Activated CD4-positive, alpha-beta T cell treated with anti-CD3 and anti-CD28 coated beads, Interleukin-2, amount 10 ng/mL, durations not matched to agents 7 days and 5 days (primary cell): ENCODE measurements around the gene GPRASP3. TPM values are rescaled to one million over a fixed set of nuclear protein-coding genes. Genes with fewer than 3 reads are reported as not detected.
"Not testable (repeated sequence)": the region's sequence is repeated elsewhere in the genome, so short reads cannot be mapped to it uniquely, and the experiment has no call there.

ENCODE experiments used
- CTCF ChIA-PET: fragments of 350-600 bp; sonication (Branson Sonifier 250); formaldehyde crosslinking; loops from one replicate; lab custom pipeline; 2021; ENCODE audit warnings: antibody characterized with exemption; lab: Charles Lee
- POLR2A ChIA-PET: fragments of 350-600 bp; sonication (Branson Sonifier 250); formaldehyde crosslinking; loops from one replicate; lab custom pipeline; 2021; ENCODE audit warnings: antibody characterized with exemption; lab: Charles Lee
- DNase-seq: peaks from one replicate; pipeline ENCODE4 v3.0.0-alpha.2; 2020
- H3K27ac Mint-ChIP-seq: one replicate; pipeline ENCODE4 v1.8.0; 2021; ENCODE audit warnings: mild to moderate bottlenecking, moderate library complexity, mixed read lengths
- H3K27me3 Mint-ChIP-seq: one replicate; pipeline ENCODE4 v1.8.0; 2021; ENCODE audit warnings: mixed read lengths
- H3K36me3 Mint-ChIP-seq: one replicate; pipeline ENCODE4 v1.8.0; 2021; ENCODE audit warnings: low read depth, mixed read lengths
- H3K4me1 Mint-ChIP-seq: one replicate; pipeline ENCODE4 v1.8.0; 2021; ENCODE audit warnings: mixed read lengths
- H3K4me3 Mint-ChIP-seq: one replicate; pipeline ENCODE4 v1.8.0; 2021; ENCODE audit warnings: mild to moderate bottlenecking, moderate library complexity, mixed read lengths
- H3K9me3 Mint-ChIP-seq: one replicate; pipeline ENCODE4 v1.8.0; 2021; ENCODE audit warnings: mixed read lengths
- total RNA-seq, 2 experiments: library from RNA; stranded (reverse); gene quantifications; one replicate each; pipeline ENCODE4 v1.2.3, GENCODE V29; 2021

The GPRASP3 gene
- total RNA-seq, 2 experiments from 2014 or later: 1.2 to 1.4 TPM

GRCh38 chrX:102714994-102715393, 5.5 kb upstream of the GPRASP3 start:
- Mint-ChIP-seq H3K4me3 (no peak overlapping the region), H3K27me3 (peaks cover 15% of the 10 kb centered on the region), H3K36me3 (no peaks in the 10 kb centered on the region), H3K9me3 (no peaks in the 10 kb centered on the region), H3K4me1 (peaks cover 5% of the 10 kb centered on the region), H3K27ac (no peak overlapping the region)
- no peak for DNase-seq
- ChIA-PET CTCF (no interaction called here), POLR2A (no interaction called here)

GRCh38 chrX:102715967-102716366, 4.6 kb upstream of the GPRASP3 start:
- H3K4me1 Mint-ChIP-seq: peaks cover 14% of the 10 kb centered on the region
- POLR2A ChIA-PET: no interaction called here
- no peak overlapping the region for H3K27ac Mint-ChIP-seq
- CTCF ChIA-PET: no interaction called here
- H3K36me3 Mint-ChIP-seq: no peaks in the 10 kb centered on the region
- no peak for DNase-seq
- peaks cover 8% of the 10 kb centered on the region for H3K27me3 Mint-ChIP-seq
- no peak overlapping the region for H3K4me3 Mint-ChIP-seq
- no peaks in the 10 kb centered on the region for H3K9me3 Mint-ChIP-seq

GRCh38 chrX:102721169-102721506, 595 bp downstream of the GPRASP3 start:
- H3K9me3 Mint-ChIP-seq, DNase-seq, H3K36me3 Mint-ChIP-seq, CTCF ChIA-PET, POLR2A ChIA-PET, H3K27me3 Mint-ChIP-seq: not testable (repeated sequence)
- peak overlapping the region; percentile 77 for H3K4me3 Mint-ChIP-seq
- H3K27ac Mint-ChIP-seq: peak overlapping the region; percentile 88
- peaks cover 12% of the 10 kb centered on the region for H3K4me1 Mint-ChIP-seq

- ChIA-PET CTCF (interaction anchor here (0.6 kb wide), 2 partner anchors 170 to 747 kb away, joined by 3 read pairs; no protein-coding TSS in a partner anchor), POLR2A (no interaction called here)
- Mint-ChIP-seq H3K4me1 (peaks cover 12% of the 10 kb centered on the region), H3K9me3 (no peaks in the 10 kb centered on the region), H3K27me3 (no peaks in the 10 kb centered on the region), H3K36me3 (no peaks in the 10 kb centered on the region), H3K4me3 (no peak overlapping the region), H3K27ac (no peak overlapping the region)
- DNase-seq: no peak
Observed at GRCh38 chrX:102723456-102723855, 2.9 kb downstream of the GPRASP3 start.

DNA sequence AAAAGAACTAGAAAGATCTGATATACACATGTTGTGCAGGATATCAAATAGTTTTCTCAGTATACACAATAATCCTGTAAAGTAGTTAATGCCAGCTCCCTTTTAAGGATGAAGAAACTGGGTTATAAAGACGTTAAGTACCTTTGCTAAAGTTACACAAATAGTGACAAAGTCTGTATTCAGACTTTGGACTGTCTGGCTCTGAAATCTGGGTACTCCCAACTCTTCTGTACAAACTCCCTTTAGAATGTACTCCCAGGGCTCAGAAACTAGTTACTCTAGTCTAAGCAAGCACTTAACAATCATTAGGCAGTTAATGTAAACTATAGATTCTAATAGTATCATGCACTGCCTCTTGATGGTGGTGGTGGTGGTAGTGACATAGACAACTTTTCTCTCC, 7.2 kb downstream of the GPRASP3 start:
- no peak for DNase-seq
- Mint-ChIP-seq H3K27me3 (no peaks in the 10 kb centered on the region), H3K4me3 (no peak overlapping the region), H3K36me3 (no peaks in the 10 kb centered on the region), H3K27ac (no peak overlapping the region), H3K9me3 (no peaks in the 10 kb centered on the region), H3K4me1 (no peaks in the 10 kb centered on the region)
- POLR2A ChIA-PET: no interaction called here
- CTCF ChIA-PET: interaction anchor here (0.6 kb wide), 1 partner anchor 209 kb away, joined by 3 read pairs; no protein-coding TSS in a partner anchor

DNA sequence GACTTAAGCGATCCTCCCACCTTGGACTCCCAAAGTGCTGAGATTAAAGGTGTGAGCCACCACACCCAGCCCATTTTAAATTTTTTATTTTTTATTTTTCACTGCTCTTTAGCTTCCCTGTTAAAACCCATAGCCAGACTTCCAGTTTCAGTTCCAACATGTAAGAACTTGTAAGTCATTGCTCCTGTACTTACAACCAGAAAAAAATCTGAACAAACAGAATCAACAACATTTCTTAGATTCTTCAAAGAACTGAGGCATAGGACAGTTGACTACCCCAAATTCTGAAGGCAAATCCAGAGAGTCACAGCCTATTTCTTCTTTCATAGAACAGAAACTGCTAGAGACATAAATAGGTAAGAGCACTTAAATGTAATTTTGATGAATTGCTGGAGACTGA, 8.1 kb downstream of the GPRASP3 start:
- Mint-ChIP-seq H3K9me3 (no peaks in the 10 kb centered on the region), H3K4me3 (no peak overlapping the region)
- POLR2A ChIA-PET: no interaction called here

GRCh38 chrX:102739657-102740056, 19.1 kb downstream of the GPRASP3 start:
- CTCF ChIA-PET: no interaction called here
- POLR2A ChIA-PET: no interaction called here
- DNase-seq: no peak
- Mint-ChIP-seq H3K4me1 (peaks cover 1% of the 10 kb centered on the region), H3K27ac (no peak overlapping the region), H3K27me3 (no peaks in the 10 kb centered on the region), H3K9me3 (no peaks in the 10 kb centered on the region), H3K4me3 (no peak overlapping the region), H3K36me3 (no peaks in the 10 kb centered on the region)

More for the DNA sequence above, 8.1 kb downstream of the GPRASP3 start:
- no peak for DNase-seq
- Mint-ChIP-seq H3K36me3 (no peaks in the 10 kb centered on the region), H3K27me3 (no peaks in the 10 kb centered on the region), H3K4me1 (no peaks in the 10 kb centered on the region), H3K27ac (no peak overlapping the region)
- CTCF ChIA-PET: no interaction called here

GRCh38 chrX:102744307-102744706, 23.8 kb downstream of the GPRASP3 start:
- no peak for DNase-seq
- ChIA-PET POLR2A (no interaction called here), CTCF (no interaction called here)
- H3K4me3 Mint-ChIP-seq: no peak overlapping the region
- H3K27ac Mint-ChIP-seq: no peak overlapping the region
- peaks cover 1% of the 10 kb centered on the region for H3K4me1 Mint-ChIP-seq
- H3K36me3 Mint-ChIP-seq: no peaks in the 10 kb centered on the region
- H3K9me3 Mint-ChIP-seq: no peaks in the 10 kb centered on the region
- H3K27me3 Mint-ChIP-seq: no peaks in the 10 kb centered on the region

DNA sequence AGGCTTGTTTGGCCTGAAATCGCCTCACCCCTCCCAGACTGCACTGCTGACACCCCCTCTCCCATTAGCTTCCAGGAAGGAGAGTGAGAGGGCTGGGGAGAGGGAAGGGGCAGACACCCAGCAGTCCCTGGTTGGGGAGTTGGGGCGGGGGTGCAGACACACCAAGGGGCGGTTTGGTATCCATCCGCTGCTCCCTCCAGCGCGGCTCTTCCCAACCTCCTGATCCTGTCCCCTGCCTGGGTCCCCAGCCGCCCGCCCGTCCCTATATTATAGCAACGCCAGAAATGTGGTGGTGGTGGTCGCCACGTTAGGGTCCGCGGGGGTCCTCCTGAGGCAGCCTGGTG, 24.9 kb downstream of the GPRASP3 start:
- peak overlapping the region; percentile 71 for H3K4me3 Mint-ChIP-seq
- H3K4me1 Mint-ChIP-seq: peaks cover 1% of the 10 kb centered on the region
- no peaks in the 10 kb centered on the region for H3K36me3 Mint-ChIP-seq
- H3K27ac Mint-ChIP-seq: no peak overlapping the region
- ChIA-PET POLR2A (no interaction called here), CTCF (no interaction called here)
- no peaks in the 10 kb centered on the region for H3K9me3 Mint-ChIP-seq
- no peaks in the 10 kb centered on the region for H3K27me3 Mint-ChIP-seq
- DNase-seq: no peak

DNA sequence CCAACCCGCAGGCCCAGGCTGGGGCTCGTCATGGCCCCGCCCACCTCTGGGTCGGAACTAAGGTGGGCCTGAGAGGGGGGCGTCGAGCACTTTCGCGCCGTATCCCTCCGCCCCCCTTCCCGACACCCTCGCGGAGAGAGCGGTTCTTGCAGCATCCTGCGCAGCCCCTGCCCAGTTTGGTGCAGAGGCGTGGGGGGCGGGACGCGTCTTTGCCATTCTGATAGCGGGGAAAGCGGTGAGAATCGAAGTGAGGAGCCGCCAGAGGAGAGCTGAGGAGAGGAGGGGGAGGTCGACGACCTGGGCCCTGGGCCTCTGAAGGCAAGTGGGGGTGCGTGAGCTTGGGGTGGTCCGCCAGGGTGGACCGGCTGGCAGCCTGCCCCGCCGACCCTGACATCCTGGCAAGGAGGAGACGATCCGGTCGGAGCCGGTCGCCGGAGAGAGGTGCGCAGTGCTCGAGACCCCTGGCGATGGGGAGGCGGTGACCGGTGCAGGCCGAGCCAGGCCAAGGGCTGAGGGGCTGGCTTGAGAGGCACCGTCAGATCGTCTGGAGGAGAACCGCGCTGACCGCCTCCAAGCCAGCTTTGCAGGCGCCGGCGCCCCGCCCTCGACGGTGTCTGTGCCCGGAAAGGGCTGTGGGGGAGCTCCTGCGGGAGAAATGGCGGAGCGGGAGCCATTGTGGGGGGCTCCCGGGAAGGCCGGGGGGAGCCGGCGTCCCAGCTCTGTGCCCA, 25.5 kb downstream of the GPRASP3 start:
- Mint-ChIP-seq H3K27me3 (no peaks in the 10 kb centered on the region), H3K27ac (no peak overlapping the region), H3K36me3 (no peaks in the 10 kb centered on the region), H3K4me1 (peaks cover 1% of the 10 kb centered on the region), H3K4me3 (peak overlapping the region; percentile 71), H3K9me3 (no peaks in the 10 kb centered on the region)
- ChIA-PET POLR2A (no interaction called here), CTCF (no interaction called here)
- DNase-seq: peak; percentile 6

DNA sequence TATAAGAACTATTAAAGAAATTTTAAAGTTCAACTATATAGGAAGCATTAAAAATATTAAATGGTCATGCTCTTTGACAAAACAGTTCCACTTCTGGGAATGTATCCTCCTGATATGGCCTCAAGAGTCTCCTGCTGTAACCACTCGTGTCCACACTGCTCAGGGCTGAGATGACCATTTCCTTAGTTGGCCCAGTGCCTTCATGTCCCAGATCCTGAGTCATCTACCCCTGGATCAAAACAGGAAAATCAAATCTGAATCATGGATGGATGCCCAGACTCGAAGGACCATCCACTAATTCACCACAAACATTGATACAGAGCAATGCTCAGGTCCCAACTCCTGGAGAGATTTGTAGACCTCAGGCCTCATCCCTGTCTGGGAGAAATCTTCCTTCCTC, 44.7 kb downstream of the GPRASP3 start:
- Mint-ChIP-seq H3K27ac (no peak overlapping the region), H3K36me3 (peaks cover 2% of the 10 kb centered on the region), H3K9me3 (no peaks in the 10 kb centered on the region), H3K4me1 (peaks cover 10% of the 10 kb centered on the region), H3K4me3 (no peak overlapping the region), H3K27me3 (no peaks in the 10 kb centered on the region)
- ChIA-PET CTCF (no interaction called here), POLR2A (no interaction called here)
- no peak for DNase-seq

- no peak for DNase-seq
- Mint-ChIP-seq H3K4me3 (no peak overlapping the region), H3K36me3 (peaks cover 2% of the 10 kb centered on the region), H3K4me1 (peaks cover 10% of the 10 kb centered on the region), H3K27me3 (no peaks in the 10 kb centered on the region), H3K9me3 (no peaks in the 10 kb centered on the region), H3K27ac (no peak overlapping the region)
- ChIA-PET CTCF (no interaction called here), POLR2A (no interaction called here)
Observed at GRCh38 chrX:102765809-102766208, 45.3 kb downstream of the GPRASP3 start.

- peaks cover 10% of the 10 kb centered on the region for H3K4me1 Mint-ChIP-seq
- peaks cover 2% of the 10 kb centered on the region for H3K36me3 Mint-ChIP-seq
- no peaks in the 10 kb centered on the region for H3K9me3 Mint-ChIP-seq
- no peak overlapping the region for H3K4me3 Mint-ChIP-seq
- no peak for DNase-seq
- ChIA-PET CTCF (no interaction called here), POLR2A (no interaction called here)
- H3K27me3 Mint-ChIP-seq: no peaks in the 10 kb centered on the region
- peak overlapping the region; percentile 25 for H3K27ac Mint-ChIP-seq
Observed at GRCh38 chrX:102767287-102767686, 46.7 kb downstream of the GPRASP3 start.
